Adrenal gland (tissue), 5 donors: ENCODE measurements around the gene ELL2.

ENCODE experiments used
- CTCF ChIP-seq, 6 experiments: fragments of 450-650 bp in 4 of 6; fragments of 200-600 bp in 2 of 6; sonication (generic) in 1 of 6; IDR thresholded peaks; 1 replicate in 5 of 6; 2 replicates in 1 of 6; pipeline versions ENCODE4 v1.5.1 to v1.8.0; 2016 to 2021; ENCODE audit warnings: antibody characterized with exemption in 6 of 6, mild to moderate bottlenecking in 2 of 6, moderate library complexity in 1 of 6
- POLR2A ChIP-seq, 2 donors: fragments of 450-650 bp; IDR thresholded peaks; one replicate each; pipeline ENCODE4 v1.6.1; 2017; ENCODE audit warnings: antibody characterized with exemption in 2 of 2, mild to moderate bottlenecking in 2 of 2, moderate library complexity in 1 of 2
- donor health status: DM: no; HTN: no; CAD: no.

DNA sequence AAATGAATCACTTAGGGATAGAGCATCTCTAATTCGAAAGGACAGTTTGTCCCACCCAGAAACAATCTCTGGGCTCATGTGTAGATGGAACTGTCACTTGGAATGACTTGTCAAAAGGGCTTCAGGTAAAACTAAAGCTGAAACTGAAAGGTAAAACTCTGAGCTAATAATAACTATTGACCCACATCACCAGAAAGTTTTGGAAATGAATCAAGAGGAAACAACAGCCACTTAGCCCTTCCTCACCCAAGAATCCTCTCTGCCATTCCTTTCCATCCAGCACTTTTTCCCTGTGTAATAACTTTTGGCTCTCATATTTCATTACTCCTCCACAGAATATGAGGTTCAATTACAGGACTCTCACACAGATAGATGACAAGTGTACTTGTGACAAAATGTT lies 125.1 kb downstream of the ELL2 start:
- TF ChIP-seq CTCF (IDR thresholded peaks at IDR 0.05) (no peak), POLR2A (IDR thresholded peaks at IDR 0.05) (no peak)
